ENCODE results near the gene ESRRG.

ESRRG gene

GRCh38 chr1:216459651-216460207 lies 263.5 kb downstream of the ESRRG start:
- no peak for TF ChIP-seq GATA2 (IDR thresholded peaks at IDR 0.05; ENCODE audit: low read depth, low read length)
- no peak for TF ChIP-seq GATA3 (IDR thresholded peaks at IDR 0.05; ENCODE audit: low read depth, low read length)

DNA sequence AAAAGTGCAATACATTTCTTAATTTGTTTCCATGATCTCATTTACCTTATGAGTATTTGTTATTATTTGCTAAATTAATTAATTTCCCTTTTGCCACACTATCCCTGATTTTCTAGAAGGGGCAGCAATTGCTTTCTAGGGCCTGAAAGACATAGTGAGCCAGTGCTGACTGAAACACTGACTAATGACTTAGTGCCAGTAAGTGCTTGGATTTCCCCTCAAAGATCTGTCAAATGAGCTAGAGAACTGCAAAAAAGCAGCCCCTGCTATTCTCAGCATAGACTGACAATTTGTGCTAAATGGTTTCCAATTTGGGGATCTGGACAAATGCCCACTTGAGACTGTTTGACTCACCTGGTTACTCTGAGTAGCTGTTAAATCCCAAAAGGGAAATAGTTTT lies 264.4 kb downstream of the ESRRG start:
- TF ChIP-seq GATA2 (IDR thresholded peaks at IDR 0.05; ENCODE audit: low read depth, low read length) (no peak), GATA3 (IDR thresholded peaks at IDR 0.05; ENCODE audit: low read depth, low read length) (no peak)

DNA sequence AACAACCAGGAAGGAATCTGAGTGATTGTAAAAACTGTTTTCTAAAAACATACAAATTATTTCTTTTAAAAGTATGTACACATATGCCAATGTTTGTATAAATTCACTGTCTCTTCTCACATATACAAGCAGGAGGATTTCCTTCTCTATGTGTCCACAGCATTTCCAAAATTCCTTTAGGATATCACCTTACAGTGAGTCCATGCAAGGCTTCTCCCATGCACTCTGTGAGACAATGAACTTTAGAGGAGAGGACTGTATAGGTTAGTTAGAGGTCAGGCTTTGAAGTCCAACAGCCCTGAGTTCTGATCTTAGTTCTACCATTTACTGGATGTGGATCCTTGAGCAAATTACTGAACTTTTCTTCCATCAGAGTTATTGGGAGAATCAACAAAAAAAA lies 265.9 kb downstream of the ESRRG start:
- TF ChIP-seq GATA2 (IDR thresholded peaks at IDR 0.05; ENCODE audit: low read depth, low read length) (no peak), GATA3 (IDR thresholded peaks at IDR 0.05; ENCODE audit: low read depth, low read length) (no peak)

DNA sequence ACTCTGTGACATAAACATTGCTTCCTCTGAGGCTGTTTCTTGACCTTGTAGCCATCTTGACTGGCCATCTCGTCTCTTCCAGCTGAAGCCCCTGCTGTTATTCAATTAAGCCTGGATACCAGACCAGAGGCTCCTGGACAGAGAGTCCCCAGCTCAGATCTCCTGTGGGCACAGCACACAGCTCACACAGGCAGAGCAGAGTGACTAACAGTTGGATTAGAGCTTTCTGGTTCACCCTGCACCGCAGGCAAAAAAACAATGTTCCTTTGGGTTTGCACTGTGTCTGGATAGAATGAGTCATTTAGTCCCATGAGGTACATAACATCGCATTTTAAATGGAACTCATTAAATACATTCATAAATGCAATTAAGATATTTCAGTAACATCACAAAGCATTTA lies 266.5 kb downstream of the ESRRG start:
- TF ChIP-seq GATA3 (IDR thresholded peaks at IDR 0.05; ENCODE audit: low read depth, low read length): peak; percentile 56; the same call in 1 of the 2 replicates
- TF ChIP-seq GATA2 (IDR thresholded peaks at IDR 0.05; ENCODE audit: low read depth, low read length): peak; percentile 88

DNA sequence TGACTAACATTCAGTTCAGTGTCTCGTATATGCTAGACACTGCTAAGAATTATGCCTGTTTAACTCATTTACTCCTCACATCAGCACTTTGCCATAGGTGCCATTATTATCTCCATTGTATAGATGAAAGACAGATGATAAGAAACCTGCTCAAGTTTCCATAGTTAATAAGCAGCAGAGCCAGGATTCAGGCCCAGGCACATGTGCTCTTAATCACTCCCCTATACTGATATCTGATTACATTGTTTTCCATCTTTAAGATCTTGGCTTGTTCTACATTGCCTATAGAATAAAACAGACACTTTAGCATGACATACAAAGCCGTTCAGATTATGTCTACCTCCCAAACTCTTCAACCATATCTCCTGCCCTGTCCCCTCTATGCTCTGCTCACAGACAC lies 269.5 kb downstream of the ESRRG start:
- TF ChIP-seq GATA2 (IDR thresholded peaks at IDR 0.05; ENCODE audit: low read depth, low read length) (no peak; the same call in 1 of the 2 replicates), GATA3 (IDR thresholded peaks at IDR 0.05; ENCODE audit: low read depth, low read length) (peak; percentile 82)

All from SH-SY5Y (cell line).